Lower lobe of right lung (tissue), 2 donors: ENCODE measurements around the gene NT5C. TPM values are rescaled to one million over a fixed set of nuclear protein-coding genes. Genes with fewer than 3 reads are reported as not detected.

ENCODE experiments used
- ATAC-seq, 2 donors: fragments of 200-7000 bp; cut with Tn5 transposase; one replicate each; pipeline ENCODE4 v1.9.1; 2020 to 2022; ENCODE audit warnings: mild to moderate bottlenecking in 2 of 2, moderate library complexity in 2 of 2
- DNase-seq: peaks from one replicate; pipeline ENCODE4 v3.0.0-alpha.2; 2020
- H3K27ac ChIP-seq: fragments of 200-600 bp; one replicate; pipeline ENCODE4 v1.8.0; 2022
- H3K27me3 ChIP-seq: fragments of 200-600 bp; one replicate; pipeline ENCODE4 v1.8.0; 2022; ENCODE audit warnings: low read depth
- H3K36me3 ChIP-seq: fragments of 200-600 bp; one replicate; pipeline ENCODE4 v1.8.0; 2022; ENCODE audit warnings: mild to moderate bottlenecking
- H3K4me1 ChIP-seq: fragments of 200-600 bp; one replicate; pipeline ENCODE4 v1.8.0; 2022
- H3K4me3 ChIP-seq: fragments of 200-600 bp; one replicate; pipeline ENCODE4 v1.8.0; 2022; ENCODE audit warnings: mild to moderate bottlenecking
- H3K9me3 ChIP-seq: fragments of 200-600 bp; one replicate; pipeline ENCODE4 v1.8.0; 2022
- intact Hi-C: fragments of 100-400 bp; cut with DNase I; formaldehyde crosslinking; loops from one replicate; pipeline ENCODE4 v1.11.0; 2022
- long read RNA-seq: library from polyadenylated mRNA; unstranded; transcript quantifications from one replicate; pipeline ENCODE4 v2.0.0, GENCODE V29; 2021
- total RNA-seq: library from RNA; stranded (reverse); fragmentation: NEBNext Ultra II Directional; extraction: Animal tissue kit (Norgen Biotek cat#: 25700); gene quantifications from one replicate; pipeline ENCODE4 v1.2.1, GENCODE V29; 2021
- TF ChIP-seq, protein P1 (sequence below): fragments of 200-600 bp; IDR thresholded peaks from one replicate; pipeline ENCODE4 v1.8.0; 2022; ENCODE audit warnings: antibody characterized with exemption, mild to moderate bottlenecking
- donor health status: DM: no; HTN: yes; CAD: no; lungs with severe emphysema.

NT5C gene
- total RNA-seq, result 34.9 TPM
- long read RNA-seq, transcript NT5C-201 (5 exons, 954 nt), result major isoform, 20 of 44 reads
- long read RNA-seq, transcript NT5C-212 (4 exons, 921 nt), result minor isoform, 5 of 44 reads
- long read RNA-seq, partial matches to known transcripts, result 2 of 44 reads
- long read RNA-seq, other reads (novel, unspliced or antisense), result 8 of 44 reads

DNA sequence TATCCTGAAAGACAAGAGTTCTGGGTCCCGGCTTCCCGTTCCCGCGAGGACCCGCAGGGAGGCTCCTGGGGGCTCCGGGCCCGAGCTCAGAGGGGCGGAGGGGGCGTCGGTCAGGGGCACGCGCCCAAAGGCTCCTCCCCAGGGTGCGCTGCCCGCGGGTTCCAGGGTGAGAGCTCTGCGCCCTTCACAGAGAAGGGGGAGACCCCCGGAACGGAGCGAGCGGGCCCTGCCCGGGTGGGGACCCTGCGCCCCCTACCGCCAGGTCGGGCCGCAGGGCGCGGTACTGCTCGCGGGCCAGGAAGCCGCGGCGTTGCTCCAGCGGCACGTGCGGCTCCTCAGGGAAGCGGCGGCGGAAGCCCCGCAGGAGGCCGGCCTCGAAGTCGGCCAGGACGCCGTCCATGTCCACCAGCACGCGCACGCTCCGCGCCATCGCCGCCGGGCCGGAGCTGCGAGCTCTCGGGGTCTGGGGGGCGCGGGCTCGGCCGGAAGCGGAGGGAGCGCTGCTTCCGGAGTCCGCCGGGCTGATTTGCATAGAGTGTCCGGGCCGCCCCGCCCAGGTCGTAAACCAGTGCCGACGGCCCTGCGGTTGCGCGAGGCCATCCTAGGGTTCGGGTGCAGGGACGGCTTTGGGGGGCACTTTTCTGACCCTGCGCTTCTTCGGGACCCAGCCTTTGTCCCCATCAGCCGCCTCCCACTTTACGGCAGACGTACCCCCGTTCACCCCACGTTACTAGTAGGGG lies at the start of gene NT5C:
Gene NT5C, minus strand, starts transcription at position 465 of the 740 bp plus-strand sequence. Its CDS starts 35 bp downstream, at position 430.
- DNase-seq, result peak; percentile 91
- intact Hi-C loops, result no loop called here
- peak; percentile 95 for ATAC-seq

DNA sequence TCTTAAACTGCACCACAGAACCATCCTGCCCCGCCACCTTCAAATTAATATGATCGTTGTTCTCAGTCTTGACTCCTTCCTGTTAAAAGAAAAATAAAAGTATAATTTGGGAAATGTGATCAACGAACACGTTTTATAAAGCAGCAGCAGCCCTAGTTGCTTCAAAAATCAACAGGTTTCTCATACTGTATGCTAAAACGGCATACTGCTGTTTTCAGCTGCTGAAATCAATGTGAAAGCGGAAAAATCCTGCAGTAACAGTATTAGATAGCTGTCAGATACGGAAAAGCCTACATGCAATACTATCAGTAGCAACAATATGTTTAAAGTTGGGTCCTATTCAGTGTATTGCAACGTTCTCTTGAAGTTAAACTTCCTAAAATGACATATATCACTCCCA lies 49.6 kb upstream of the NT5C start:
- intact Hi-C loops, result no loop called here
- H3K4me1 ChIP-seq, result peaks cover 25% of the 10 kb centered on the region
- peak overlapping the region; percentile 26 for H3K27ac ChIP-seq
- H3K36me3 ChIP-seq, result peaks cover 44% of the 10 kb centered on the region
- ATAC-seq, result no peak
- TF ChIP-seq, protein P1, sequence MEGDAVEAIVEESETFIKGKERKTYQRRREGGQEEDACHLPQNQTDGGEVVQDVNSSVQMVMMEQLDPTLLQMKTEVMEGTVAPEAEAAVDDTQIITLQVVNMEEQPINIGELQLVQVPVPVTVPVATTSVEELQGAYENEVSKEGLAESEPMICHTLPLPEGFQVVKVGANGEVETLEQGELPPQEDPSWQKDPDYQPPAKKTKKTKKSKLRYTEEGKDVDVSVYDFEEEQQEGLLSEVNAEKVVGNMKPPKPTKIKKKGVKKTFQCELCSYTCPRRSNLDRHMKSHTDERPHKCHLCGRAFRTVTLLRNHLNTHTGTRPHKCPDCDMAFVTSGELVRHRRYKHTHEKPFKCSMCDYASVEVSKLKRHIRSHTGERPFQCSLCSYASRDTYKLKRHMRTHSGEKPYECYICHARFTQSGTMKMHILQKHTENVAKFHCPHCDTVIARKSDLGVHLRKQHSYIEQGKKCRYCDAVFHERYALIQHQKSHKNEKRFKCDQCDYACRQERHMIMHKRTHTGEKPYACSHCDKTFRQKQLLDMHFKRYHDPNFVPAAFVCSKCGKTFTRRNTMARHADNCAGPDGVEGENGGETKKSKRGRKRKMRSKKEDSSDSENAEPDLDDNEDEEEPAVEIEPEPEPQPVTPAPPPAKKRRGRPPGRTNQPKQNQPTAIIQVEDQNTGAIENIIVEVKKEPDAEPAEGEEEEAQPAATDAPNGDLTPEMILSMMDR, result no peak
- H3K9me3 ChIP-seq, result no peaks in the 10 kb centered on the region
- H3K4me3 ChIP-seq, result peak overlapping the region; percentile 97
- DNase-seq, result no peak
- H3K27me3 ChIP-seq, result no peaks in the 10 kb centered on the region

More for the DNA sequence above, at the start of gene NT5C:
- no peaks in the 10 kb centered on the region for H3K27me3 ChIP-seq
- TF ChIP-seq, protein P1, result peak; percentile 71
- no peaks in the 10 kb centered on the region for H3K9me3 ChIP-seq
- peak within 1 kb of the TSS; percentile 92 for H3K27ac ChIP-seq
- H3K4me3 ChIP-seq, result peak within 1 kb of the TSS; percentile 95
- peaks cover 19% of the 10 kb centered on the region for H3K4me1 ChIP-seq
- peaks cover 28% of the 10 kb centered on the region for H3K36me3 ChIP-seq

DNA sequence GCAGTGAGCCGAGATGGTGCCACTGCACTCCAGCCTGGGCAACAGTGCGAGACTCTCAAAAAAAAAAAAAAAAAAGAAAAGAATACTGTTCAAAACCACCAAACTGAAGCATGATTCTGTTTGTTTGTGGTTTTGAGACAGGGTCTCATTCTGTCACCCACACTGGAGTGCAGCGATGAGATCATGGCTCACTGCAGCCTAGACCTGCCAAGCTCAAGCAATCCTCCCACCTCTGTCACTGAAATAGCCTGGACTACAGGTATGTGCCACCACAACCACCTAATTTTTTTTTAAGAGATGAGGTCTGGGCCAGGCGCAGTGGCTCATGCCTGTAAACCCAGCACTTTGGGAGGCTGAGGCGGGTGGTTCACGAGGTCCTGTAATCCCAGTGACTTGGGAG lies 46.9 kb upstream of the NT5C start:
- intact Hi-C loops, result loop anchor here (10.0 kb wide), 1 partner anchor 64 kb away; no protein-coding TSS in a partner anchor
- Histone ChIP-seq H3K36me3 (peaks cover 70% of the 10 kb centered on the region), H3K9me3 (no peaks in the 10 kb centered on the region), H3K4me1 (peaks cover 20% of the 10 kb centered on the region), H3K4me3 (no peak overlapping the region), H3K27ac (no peak overlapping the region), H3K27me3 (no peaks in the 10 kb centered on the region)
- TF ChIP-seq, protein P1, result no peak
- ATAC-seq (no peak), DNase-seq (no peak)

DNA sequence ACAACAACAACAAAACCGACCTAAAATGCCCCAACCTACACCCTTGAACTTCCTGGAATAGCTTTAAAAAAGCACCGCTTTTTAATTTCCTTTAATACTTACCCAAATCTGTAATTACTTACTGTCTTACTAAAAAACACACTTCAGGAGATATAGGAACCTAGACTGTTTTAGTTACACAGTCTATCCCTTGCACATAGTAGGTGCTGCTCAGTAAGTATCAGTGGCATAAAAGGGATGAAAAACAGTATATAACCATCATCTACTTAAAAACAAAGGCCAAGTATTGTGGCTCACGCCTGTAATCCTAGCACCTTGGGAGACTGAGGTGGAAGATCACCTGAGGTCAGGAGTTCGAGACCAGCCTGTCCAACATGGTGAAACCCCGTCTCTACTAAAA lies 45.1 kb upstream of the NT5C start:
- no peaks in the 10 kb centered on the region for H3K27me3 ChIP-seq
- no peaks in the 10 kb centered on the region for H3K9me3 ChIP-seq
- no peak overlapping the region for H3K27ac ChIP-seq
- intact Hi-C loops, result loop anchor here (10.0 kb wide), 1 partner anchor 62 kb away; no protein-coding TSS in a partner anchor
- H3K36me3 ChIP-seq, result peaks cover 87% of the 10 kb centered on the region
- TF ChIP-seq, protein P1, result no peak
- no peak overlapping the region for H3K4me3 ChIP-seq
- DNase-seq (no peak), ATAC-seq (no peak)
- peaks cover 20% of the 10 kb centered on the region for H3K4me1 ChIP-seq

DNA sequence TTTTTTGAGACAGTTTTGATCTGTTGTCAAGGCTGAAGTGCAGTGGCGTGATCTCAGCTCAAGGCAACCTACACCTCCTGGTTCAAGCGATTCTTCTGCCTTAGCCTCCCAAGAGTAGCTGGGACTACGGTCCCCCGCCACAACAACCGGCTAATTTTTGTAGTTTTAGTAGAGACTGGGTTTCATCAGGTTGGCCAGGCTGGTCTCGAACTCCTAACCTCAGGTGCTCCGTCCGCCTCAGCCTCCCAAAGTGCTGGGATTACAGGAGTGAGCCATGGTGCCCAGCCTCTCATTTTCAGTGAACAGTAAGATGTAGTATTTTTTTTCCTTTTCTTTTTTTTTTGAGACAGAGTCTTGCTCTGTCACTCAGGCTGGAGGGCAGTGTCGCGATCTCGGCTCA lies 43.5 kb upstream of the NT5C start:
- no peak overlapping the region for H3K4me3 ChIP-seq
- peaks cover 10% of the 10 kb centered on the region for H3K4me1 ChIP-seq
- intact Hi-C loops, result loop anchor here (10.0 kb wide), 1 partner anchor 60 kb away; no protein-coding TSS in a partner anchor
- no peak for ATAC-seq
- DNase-seq, result peak; percentile 31
- peaks cover 98% of the 10 kb centered on the region for H3K36me3 ChIP-seq
- TF ChIP-seq, protein P1, result no peak
- no peaks in the 10 kb centered on the region for H3K27me3 ChIP-seq
- H3K27ac ChIP-seq, result no peak overlapping the region
- no peaks in the 10 kb centered on the region for H3K9me3 ChIP-seq
